Keratinocyte (primary cell): ENCODE measurements around the gene RAB11FIP2.

ENCODE experiments used
- CTCF ChIP-seq, 3 experiments: IDR thresholded peaks in 1 of 3; conservative IDR thresholded peaks in 1 of 3; optimal IDR thresholded peaks in 1 of 3; 2 replicates in 2 of 3; 3 replicates in 1 of 3; pipeline versions ENCODE3 to v1.5.1; 2011; ENCODE audit warnings: low read length in 3 of 3, mild to moderate bottlenecking in 3 of 3, moderate library complexity in 2 of 3, control low read depth in 1 of 3, inconsistent platforms in 1 of 3; ENCODE audit not compliant: insufficient read depth in 2 of 3; ENCODE audit errors: extremely low read depth in 1 of 3
- EZH2 ChIP-seq: IDR thresholded peaks from one replicate; pipeline ENCODE4 v1.6.1; 2012; ENCODE audit warnings: inconsistent platforms, mild to moderate bottlenecking, low read length, moderate library complexity

- TF ChIP-seq CTCF (optimal IDR thresholded peaks at IDR 0.05 in 1 of 3, IDR thresholded peaks at IDR 0.05 in 1 of 3, conservative IDR thresholded peaks at IDR 0.05 in 1 of 3; ENCODE audit: extremely low read depth in 1 of 3, insufficient read depth in 2 of 3, low read length in 3 of 3) (no peak), EZH2 (no peak)
These were observed 91.6 kb downstream of the RAB11FIP2 start for GRCh38 chr10:117955176-117955575.
